ENCODE data around the gene GPR87.

GPR87 gene

GRCh38 chr3:151315136-151315535 lies 1.5 kb downstream of the GPR87 start:
- DNase-seq: no peak

GRCh38 chr3:151314593-151314992 lies 2.0 kb downstream of the GPR87 start:
- DNase-seq: no peak

GRCh38 chr3:151314137-151314536 lies 2.5 kb downstream of the GPR87 start:
- no peak for DNase-seq

- DNase-seq: no peak
Observed at GRCh38 chr3:151312972-151313371, 3.6 kb downstream of the GPR87 start.

- no peak for DNase-seq
Observed at GRCh38 chr3:151309566-151309965, 7.1 kb downstream of the GPR87 start.

GRCh38 chr3:151307583-151308488 lies 8.8 kb downstream of the GPR87 start:
- no peak for DNase-seq

DNA sequence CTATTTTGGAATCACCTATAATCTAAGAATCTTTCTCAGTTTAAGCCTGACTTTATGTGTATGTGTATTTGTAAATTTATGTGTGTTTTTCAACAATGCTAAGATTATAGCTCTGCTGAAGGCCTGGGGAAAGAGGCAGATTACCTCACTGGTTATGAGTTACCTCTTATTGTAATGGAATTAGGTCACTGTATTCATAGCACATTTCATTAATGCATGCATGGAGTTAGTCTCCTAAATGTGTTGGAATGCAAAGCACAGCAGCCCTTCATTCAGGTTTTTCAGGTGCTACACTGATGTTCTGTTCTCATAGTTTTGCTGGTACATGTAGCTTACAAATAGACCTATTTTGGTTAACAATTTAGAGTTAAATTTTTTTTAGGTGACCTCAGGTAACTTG lies 9.5 kb downstream of the GPR87 start:
- no peak for DNase-seq

GRCh38 chr3:151306168-151306810 lies 10.3 kb downstream of the GPR87 start:
- no peak for DNase-seq

GRCh38 chr3:151305775-151306151 lies 10.9 kb downstream of the GPR87 start:
- DNase-seq: no peak

- no peak for DNase-seq
Observed at GRCh38 chr3:151305060-151305774, 11.4 kb downstream of the GPR87 start.

DNA sequence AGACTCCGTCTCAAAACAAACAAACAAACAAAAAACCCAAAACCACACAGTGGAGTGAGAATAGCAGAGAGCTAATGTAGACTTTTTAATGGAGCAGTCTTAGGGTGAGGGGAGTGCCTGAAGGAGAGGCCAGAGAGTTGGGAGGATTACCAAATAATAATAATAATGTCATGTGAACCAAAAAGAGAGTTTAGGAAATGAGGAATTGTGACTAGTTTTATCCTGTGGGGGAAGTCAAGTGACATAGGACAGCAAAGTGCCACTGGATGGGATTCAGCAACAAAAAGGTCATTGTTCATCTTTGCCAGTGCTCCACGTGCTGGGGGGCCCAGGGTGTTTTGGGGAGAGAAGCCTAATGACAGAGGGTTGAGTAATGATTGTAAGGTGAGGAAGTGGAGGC lies 12.9 kb downstream of the GPR87 start:
- no peak for DNase-seq

DNA sequence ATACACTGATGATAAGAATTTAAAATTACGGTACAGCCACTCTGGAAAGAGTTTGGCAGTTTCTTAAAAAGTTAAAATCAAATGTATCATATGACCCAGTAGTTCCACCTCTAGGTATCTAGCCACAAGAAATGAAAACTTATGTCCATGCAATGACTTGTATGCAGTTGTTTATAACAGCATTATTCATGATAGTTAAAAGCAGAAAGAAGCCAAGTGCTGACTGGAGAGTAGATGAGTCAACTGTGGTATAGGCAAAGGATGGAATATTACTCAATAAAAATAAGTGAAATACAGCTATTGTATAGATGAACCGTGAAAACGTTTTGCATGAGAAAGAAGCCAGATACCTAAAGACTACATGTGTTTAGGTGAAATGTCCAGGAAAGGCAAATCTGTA lies 14.8 kb downstream of the GPR87 start:
- no peak for DNase-seq

GRCh38 chr3:151300539-151300938 lies 16.1 kb downstream of the GPR87 start:
- DNase-seq: no peak

DNA sequence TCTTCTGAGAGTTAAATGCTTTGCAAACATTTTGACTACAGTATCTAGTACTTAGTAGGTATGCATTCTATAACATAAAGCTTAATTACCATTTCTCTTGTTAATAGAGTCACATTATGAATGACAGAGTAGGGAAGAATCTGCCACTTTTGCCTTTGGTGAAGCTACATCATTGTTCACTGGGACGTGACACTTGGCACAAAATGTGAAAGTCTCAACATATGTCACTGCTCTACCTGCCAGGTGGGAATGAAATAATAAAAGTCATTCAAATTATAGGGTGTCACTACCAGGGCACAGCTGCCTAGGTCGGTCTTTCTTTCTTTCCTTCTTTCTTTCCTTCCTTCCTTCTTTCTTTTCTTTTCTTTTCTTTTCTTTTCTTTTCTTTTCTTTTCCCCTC lies 17.6 kb downstream of the GPR87 start:
- no peak for DNase-seq

DNA sequence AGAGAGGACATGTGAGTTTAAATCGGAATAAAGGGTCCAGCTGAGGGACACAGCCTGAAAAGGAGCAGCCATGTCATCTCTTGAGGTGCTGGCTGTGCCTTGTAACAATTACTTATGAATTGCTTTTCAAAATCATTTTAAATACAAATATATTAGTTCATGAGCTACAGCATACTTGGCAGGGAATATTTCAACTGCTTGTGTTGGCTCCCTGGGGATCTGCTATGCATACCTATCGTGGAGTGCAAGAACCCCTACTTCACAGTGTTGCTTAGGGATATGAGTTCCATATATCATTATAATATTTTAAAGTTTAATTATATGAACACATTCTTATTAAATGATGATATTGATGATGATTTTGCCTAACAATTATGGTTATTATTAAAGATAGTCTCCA lies 19.2 kb downstream of the GPR87 start:
- no peak for DNase-seq

DNA sequence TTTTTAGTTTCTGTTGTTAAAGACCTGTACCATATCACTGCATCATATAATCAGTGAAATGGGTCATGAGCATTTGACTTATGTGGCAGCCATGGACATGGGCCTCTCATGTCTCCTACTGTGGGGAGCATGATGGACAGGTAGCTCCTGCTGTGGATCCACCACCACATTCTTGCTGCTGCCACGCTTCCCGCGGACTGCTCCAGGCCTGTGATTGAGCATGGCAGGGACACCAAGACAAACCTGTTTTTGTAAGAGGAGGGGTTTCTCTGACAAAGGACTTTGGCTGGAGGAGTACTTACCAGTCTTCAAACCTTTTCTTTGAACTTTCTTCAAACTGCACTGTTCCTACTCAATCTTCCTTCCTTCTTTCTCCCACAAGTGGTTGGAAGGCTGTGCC lies 20.4 kb downstream of the GPR87 start:
- no peak for DNase-seq

DNA sequence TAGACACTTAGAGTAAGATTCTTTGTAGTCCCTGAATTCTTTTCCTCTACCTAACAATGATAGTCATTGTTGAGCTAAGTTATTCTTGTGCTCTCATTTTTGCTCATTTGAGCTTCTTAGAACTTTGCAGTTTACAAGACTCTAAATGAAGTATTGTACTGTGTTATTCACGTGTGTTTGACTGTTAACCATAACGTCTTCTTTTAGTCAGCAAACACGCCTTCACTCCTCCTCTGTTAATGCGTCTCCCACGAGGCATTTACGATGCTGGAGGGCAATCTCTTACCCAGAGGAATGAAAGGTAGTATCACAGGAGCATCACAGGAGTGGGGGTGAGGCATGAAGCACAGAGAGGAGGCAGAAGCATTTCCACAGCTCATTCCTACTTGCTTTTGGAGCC lies 23.5 kb downstream of the GPR87 start:
- no peak for DNase-seq

GRCh38 chr3:151290673-151291072 lies 25.9 kb downstream of the GPR87 start:
- DNase-seq: no peak

GRCh38 chr3:151289445-151289844 lies 27.2 kb downstream of the GPR87 start:
- DNase-seq: no peak

GRCh38 chr3:151285940-151286339 lies 30.7 kb downstream of the GPR87 start:
- no peak for DNase-seq

- no peak for DNase-seq
Observed at GRCh38 chr3:151283907-151284461, 32.6 kb downstream of the GPR87 start.

- DNase-seq: no peak
Observed at GRCh38 chr3:151283387-151283786, 33.2 kb downstream of the GPR87 start.

GRCh38 chr3:151282921-151283320 lies 33.7 kb downstream of the GPR87 start:
- DNase-seq: no peak

Measured in CD4-positive, alpha-beta T cell treated with Interleukin-15 for 1 hour (primary cell).